A673 (cell line): ENCODE results near the gene MRFAP1L1. TPM values are rescaled to one million over a fixed set of nuclear protein-coding genes. Genes with fewer than 3 reads are reported as not detected.

Experiments used
- BruUV-seq: library from RNA; stranded (reverse); fragments of 400-500 nt; replicated peaks from 2 replicates; lab custom pipeline; 2021; lab: Mats Ljungman, UMichigan
- CTCF ChIA-PET: fragments of 300-600 bp; sonication (Branson Sonifier 250); formaldehyde crosslinking; loops from one replicate; lab custom pipeline; 2022; ENCODE audit warnings: antibody characterized with exemption; lab: Charles Lee
- POLR2A ChIA-PET: fragments of 300-600 bp; sonication (Branson Sonifier 250); formaldehyde crosslinking; loops from one replicate; lab custom pipeline; 2022; ENCODE audit warnings: antibody characterized with exemption; ENCODE audit not compliant: low non-redundant PET; lab: Charles Lee
- DNase-seq: peaks from one replicate; pipeline ENCODE4 v3.0.0-alpha.2; 2015; ENCODE audit warnings: low spot score
- H3K27ac ChIP-seq: fragments of 200-600 bp; sonication (generic); 2 replicates; pipeline ENCODE4 v1.5.1; 2016; ENCODE audit warnings: mixed run types, low read depth, mild to moderate bottlenecking, mixed read lengths, antibody characterized with exemption, low read length; ENCODE audit not compliant: poor library complexity, severe bottlenecking
- H3K27me3 ChIP-seq: fragments of 200-600 bp; sonication (generic); replicated peaks from 2 replicates; pipeline ENCODE4 v1.6.1; 2017; ENCODE audit warnings: mixed run types, low read depth, mild to moderate bottlenecking, mixed read lengths, antibody characterized with exemption, low read length; ENCODE audit not compliant: insufficient read depth, poor library complexity
- H3K36me3 ChIP-seq: fragments of 200-600 bp; sonication (generic); 2 replicates; pipeline ENCODE4 v1.6.1; 2016; ENCODE audit warnings: mixed run types, mild to moderate bottlenecking, mixed read lengths, antibody characterized with exemption, low read length; ENCODE audit not compliant: insufficient read depth, poor library complexity, severe bottlenecking
- H3K4me1 ChIP-seq: fragments of 200-600 bp; sonication (generic); 2 replicates; pipeline ENCODE4 v1.6.1; 2017; ENCODE audit warnings: mixed run types, mild to moderate bottlenecking, mixed read lengths, antibody characterized with exemption, low read length; ENCODE audit not compliant: insufficient read depth, poor library complexity, severe bottlenecking
- H3K4me3 ChIP-seq: fragments of 200-600 bp; sonication (generic); 2 replicates; pipeline ENCODE4 v1.5.1; 2016; ENCODE audit warnings: low read depth, mixed run types, mild to moderate bottlenecking, mixed read lengths, low read length; ENCODE audit not compliant: poor library complexity, severe bottlenecking
- H3K9me3 ChIP-seq: fragments of 200-600 bp; sonication (generic); 2 replicates; pipeline ENCODE4 v1.6.1; 2016; ENCODE audit warnings: mixed run types, low read depth, mild to moderate bottlenecking, mixed read lengths, antibody characterized with exemption, low read length; ENCODE audit not compliant: poor library complexity, severe bottlenecking
- EZH2 ChIP-seq: fragments of 200-600 bp; sonication (generic); IDR thresholded peaks from 2 replicates; pipeline ENCODE4 v1.6.1; 2017; ENCODE audit warnings: borderline replicate concordance, low read depth, mild to moderate bottlenecking, mixed read lengths, antibody characterized with exemption, low read length; ENCODE audit not compliant: poor library complexity, severe bottlenecking
- intact Hi-C: fragments of 100-400 bp; cut with micrococcal nuclease; formaldehyde crosslinking; loops from one replicate; pipeline ENCODE4 v1.10.0; 2022; ENCODE audit not compliant: unreplicated experiment
- total RNA-seq: library from RNA; stranded (reverse); gene quantifications from 2 replicates; pipeline ENCODE4 v1.2.3, GENCODE V29; 2021
- TF ChIP-seq, protein P1 (sequence below): fragments of 300-800, 200-600 bp; sonication (generic); conservative IDR thresholded peaks from 2 replicates; pipeline ENCODE4 v1.5.1; 2017; ENCODE audit warnings: low read depth, mild to moderate bottlenecking, antibody characterized with exemption, low read length, moderate library complexity, mixed read lengths

Gene MRFAP1L1
- total RNA-seq, 1 experiment from 2014 or later: 61.0 TPM

DNA sequence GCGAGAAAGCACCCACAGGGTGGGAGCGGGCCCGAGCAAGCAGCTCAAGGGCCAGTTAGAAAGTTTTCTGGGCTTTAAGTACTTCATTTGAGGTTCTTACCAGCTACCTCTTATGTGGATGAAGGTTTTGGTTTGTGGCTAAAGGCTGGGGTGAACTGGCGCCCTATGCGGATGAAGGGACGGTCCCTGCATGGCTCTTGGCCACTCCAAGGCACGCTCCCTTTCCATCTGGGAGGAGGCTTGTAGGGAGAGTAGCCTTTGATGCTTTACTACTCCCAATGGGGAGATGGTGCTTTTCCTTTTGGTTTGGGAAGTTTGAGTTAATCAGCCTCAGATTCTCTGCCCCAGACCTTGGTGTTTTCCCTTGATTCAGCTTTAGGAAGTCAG, 51.5 kb downstream of the MRFAP1L1 start:
- Histone ChIP-seq H3K4me3 (no peak overlapping the region), H3K9me3 (no peaks in the 10 kb centered on the region), H3K36me3 (no peaks in the 10 kb centered on the region), H3K27me3 (peaks cover 3% of the 10 kb centered on the region), H3K27ac (no peak overlapping the region), H3K4me1 (no peaks in the 10 kb centered on the region)
- TF ChIP-seq, protein P1, sequence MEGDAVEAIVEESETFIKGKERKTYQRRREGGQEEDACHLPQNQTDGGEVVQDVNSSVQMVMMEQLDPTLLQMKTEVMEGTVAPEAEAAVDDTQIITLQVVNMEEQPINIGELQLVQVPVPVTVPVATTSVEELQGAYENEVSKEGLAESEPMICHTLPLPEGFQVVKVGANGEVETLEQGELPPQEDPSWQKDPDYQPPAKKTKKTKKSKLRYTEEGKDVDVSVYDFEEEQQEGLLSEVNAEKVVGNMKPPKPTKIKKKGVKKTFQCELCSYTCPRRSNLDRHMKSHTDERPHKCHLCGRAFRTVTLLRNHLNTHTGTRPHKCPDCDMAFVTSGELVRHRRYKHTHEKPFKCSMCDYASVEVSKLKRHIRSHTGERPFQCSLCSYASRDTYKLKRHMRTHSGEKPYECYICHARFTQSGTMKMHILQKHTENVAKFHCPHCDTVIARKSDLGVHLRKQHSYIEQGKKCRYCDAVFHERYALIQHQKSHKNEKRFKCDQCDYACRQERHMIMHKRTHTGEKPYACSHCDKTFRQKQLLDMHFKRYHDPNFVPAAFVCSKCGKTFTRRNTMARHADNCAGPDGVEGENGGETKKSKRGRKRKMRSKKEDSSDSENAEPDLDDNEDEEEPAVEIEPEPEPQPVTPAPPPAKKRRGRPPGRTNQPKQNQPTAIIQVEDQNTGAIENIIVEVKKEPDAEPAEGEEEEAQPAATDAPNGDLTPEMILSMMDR: no peak
- no peak for TF ChIP-seq EZH2
- DNase-seq: no peak
- no TSS peak for BruUV-seq
- POLR2A ChIA-PET: interaction anchor here (0.7 kb wide), 1 partner anchor 24 kb away, joined by 3 read pairs; no protein-coding TSS in a partner anchor
- intact Hi-C loops: no loop called here
- CTCF ChIA-PET: no interaction called here

Other genes with a start within 250 kb of the MRFAP1L1 start
- 0.20 TPM in 1 of 2 replicates, not detected in the other for gene PPP2R2C, start 237.3 kb downstream of the MRFAP1L1 start, total RNA-seq
- gene MAN2B2, start 134.7 kb downstream of the MRFAP1L1 start, total RNA-seq: 14.5 and 14.9 TPM in 2 replicates
- 391 and 402 TPM in 2 replicates for gene MRFAP1, start 69.2 kb downstream of the MRFAP1L1 start, total RNA-seq
- gene S100P, start 16.0 kb downstream of the MRFAP1L1 start, total RNA-seq: 0.45 and 0.98 TPM in 2 replicates
- gene BLOC1S4, start 6.3 kb upstream of the MRFAP1L1 start, total RNA-seq: 12.3 and 13.2 TPM in 2 replicates
- 30.2 and 33.3 TPM in 2 replicates for gene KIAA0232, start 72.9 kb upstream of the MRFAP1L1 start, total RNA-seq
- 44.3 and 46.0 TPM in 2 replicates for gene TBC1D14, start 200.0 kb upstream of the MRFAP1L1 start, total RNA-seq